OCI-LY1 (cell line): ENCODE results near the gene BTBD19.

Experiments used
- CTCF ChIP-seq: fragments of 200-600 bp; sonication (generic), shearing (Covaris generic); IDR thresholded peaks from 2 replicates; pipeline ENCODE4 v1.5.1; 2017; ENCODE audit warnings: mild to moderate bottlenecking, antibody characterized with exemption, low read length, moderate library complexity, mixed read lengths
- EZH2 ChIP-seq: fragments of 200-600 bp; sonication (generic), shearing (Covaris generic); IDR thresholded peaks from 2 replicates; pipeline ENCODE4 v1.8.0; 2017; ENCODE audit warnings: borderline replicate concordance, mixed run types, mild to moderate bottlenecking, antibody characterized with exemption, low read length, moderate library complexity, mixed read lengths

- TF ChIP-seq CTCF: no peak
- TF ChIP-seq EZH2: no peak
These were observed 13.9 kb downstream of the BTBD19 start for GRCh38 chr1:44822131-44822701.
